SK-N-SH (cell line): ENCODE results near the gene DIPK1C.

Experiments used
- EP300 ChIP-seq, 2 experiments: IDR thresholded peaks; 2 replicates each; pipeline versions ENCODE4 v1.4.0 to v1.6.1; 2012; ENCODE audit warnings: borderline replicate concordance in 1 of 2, low read depth in 1 of 2, low read length in 1 of 2
- EZH2phosphoT487 ChIP-seq: fragments of 200-600 bp; sonication (generic); IDR thresholded peaks from 2 replicates; pipeline ENCODE4 v1.6.1; 2017; ENCODE audit warnings: low read depth, mixed run types, mild to moderate bottlenecking, antibody characterized with exemption, moderate library complexity, borderline replicate concordance
- FOXJ3 ChIP-seq: sonication (generic); formaldehyde crosslinking; IDR thresholded peaks from 2 replicates; pipeline ENCODE4 v1.5.1; 2020; ENCODE audit warnings: mild to moderate bottlenecking, missing genetic modification reagents
- MXI1 ChIP-seq: IDR thresholded peaks from 2 replicates; pipeline ENCODE4 v1.6.1; 2012; ENCODE audit warnings: mild to moderate bottlenecking, low read depth, low read length, improper control_type of control experiment
- POLR2AphosphoS5 ChIP-seq: IDR thresholded peaks from 2 replicates; pipeline ENCODE4 v1.6.1; 2012; ENCODE audit warnings: low read depth, low read length
- RAD21 ChIP-seq: IDR thresholded peaks from 2 replicates; pipeline ENCODE4 v1.6.1; 2012; ENCODE audit warnings: mild to moderate bottlenecking, low read length
- RCOR1 ChIP-seq: fragments of 150-350 bp; IDR thresholded peaks from 2 replicates; pipeline ENCODE4 v1.6.1; 2017; ENCODE audit warnings: antibody characterized with exemption, low read length
- SIN3A ChIP-seq: IDR thresholded peaks from 2 replicates; pipeline ENCODE4 v1.6.1; 2012; ENCODE audit warnings: low read depth, mild to moderate bottlenecking, low read length, moderate library complexity, borderline replicate concordance
- TEAD4 ChIP-seq: IDR thresholded peaks from 2 replicates; pipeline ENCODE4 v1.4.0; 2012; ENCODE audit warnings: mild to moderate bottlenecking, borderline replicate concordance; ENCODE audit not compliant: insufficient read depth
- YY1 ChIP-seq: IDR thresholded peaks from 2 replicates; pipeline ENCODE4 v1.4.0; 2012; ENCODE audit warnings: low read depth, mild to moderate bottlenecking
- TF ChIP-seq, protein P1 (sequence below): fragments of 150-350 bp; IDR thresholded peaks from 2 replicates; pipeline ENCODE4 v1.6.1; 2016; ENCODE audit warnings: mild to moderate bottlenecking, low read depth, low read length
- TF ChIP-seq, protein P2 (sequence below): fragments of 200-600 bp; sonication (generic); IDR thresholded peaks from 2 replicates; pipeline ENCODE4 v1.6.1; 2017; ENCODE audit warnings: antibody characterized with exemption, mild to moderate bottlenecking, moderate library complexity
- TF ChIP-seq, protein P3 (sequence below): fragments of 150-350 bp; IDR thresholded peaks from 2 replicates; pipeline ENCODE4 v1.6.1; 2017; ENCODE audit warnings: antibody characterized with exemption, low read length, low read depth, borderline replicate concordance

DNA sequence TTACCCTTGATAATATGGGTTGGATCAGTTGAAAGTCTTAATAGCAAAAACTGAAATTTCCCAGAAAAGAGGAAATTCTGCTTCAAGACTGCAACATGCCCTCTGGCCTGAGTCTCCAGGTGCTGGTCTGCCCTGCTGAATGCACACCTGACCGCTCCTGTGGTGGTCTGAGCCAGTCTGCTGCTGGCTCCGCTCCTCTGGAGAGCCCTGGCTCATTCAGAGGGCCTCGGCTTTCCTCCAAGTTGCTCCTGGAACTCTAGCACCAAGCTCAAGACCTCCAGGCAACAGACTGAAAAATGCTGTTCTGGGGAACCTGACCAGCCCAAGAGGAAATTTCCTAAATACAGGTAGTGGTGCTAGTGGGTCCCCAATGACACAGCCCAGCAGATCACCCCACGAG, 64.8 kb downstream of the DIPK1C start:
- TF ChIP-seq, protein P1, sequence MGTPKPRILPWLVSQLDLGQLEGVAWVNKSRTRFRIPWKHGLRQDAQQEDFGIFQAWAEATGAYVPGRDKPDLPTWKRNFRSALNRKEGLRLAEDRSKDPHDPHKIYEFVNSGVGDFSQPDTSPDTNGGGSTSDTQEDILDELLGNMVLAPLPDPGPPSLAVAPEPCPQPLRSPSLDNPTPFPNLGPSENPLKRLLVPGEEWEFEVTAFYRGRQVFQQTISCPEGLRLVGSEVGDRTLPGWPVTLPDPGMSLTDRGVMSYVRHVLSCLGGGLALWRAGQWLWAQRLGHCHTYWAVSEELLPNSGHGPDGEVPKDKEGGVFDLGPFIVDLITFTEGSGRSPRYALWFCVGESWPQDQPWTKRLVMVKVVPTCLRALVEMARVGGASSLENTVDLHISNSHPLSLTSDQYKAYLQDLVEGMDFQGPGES = no peak
- TF ChIP-seq, protein P2, sequence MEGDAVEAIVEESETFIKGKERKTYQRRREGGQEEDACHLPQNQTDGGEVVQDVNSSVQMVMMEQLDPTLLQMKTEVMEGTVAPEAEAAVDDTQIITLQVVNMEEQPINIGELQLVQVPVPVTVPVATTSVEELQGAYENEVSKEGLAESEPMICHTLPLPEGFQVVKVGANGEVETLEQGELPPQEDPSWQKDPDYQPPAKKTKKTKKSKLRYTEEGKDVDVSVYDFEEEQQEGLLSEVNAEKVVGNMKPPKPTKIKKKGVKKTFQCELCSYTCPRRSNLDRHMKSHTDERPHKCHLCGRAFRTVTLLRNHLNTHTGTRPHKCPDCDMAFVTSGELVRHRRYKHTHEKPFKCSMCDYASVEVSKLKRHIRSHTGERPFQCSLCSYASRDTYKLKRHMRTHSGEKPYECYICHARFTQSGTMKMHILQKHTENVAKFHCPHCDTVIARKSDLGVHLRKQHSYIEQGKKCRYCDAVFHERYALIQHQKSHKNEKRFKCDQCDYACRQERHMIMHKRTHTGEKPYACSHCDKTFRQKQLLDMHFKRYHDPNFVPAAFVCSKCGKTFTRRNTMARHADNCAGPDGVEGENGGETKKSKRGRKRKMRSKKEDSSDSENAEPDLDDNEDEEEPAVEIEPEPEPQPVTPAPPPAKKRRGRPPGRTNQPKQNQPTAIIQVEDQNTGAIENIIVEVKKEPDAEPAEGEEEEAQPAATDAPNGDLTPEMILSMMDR = no peak
- TF ChIP-seq POLR2AphosphoS5 = no peak
- TF ChIP-seq TEAD4 = no peak
- no peak for TF ChIP-seq MXI1
- no peak for TF ChIP-seq EP300 (IDR thresholded peaks at IDR 0.05; ENCODE audit: borderline replicate concordance in 1 of 2, low read depth in 1 of 2, low read length in 1 of 2)
- no peak for TF ChIP-seq FOXJ3 (CRISPR knock-in tag)
- no peak for TF ChIP-seq RAD21
- TF ChIP-seq, protein P3, sequence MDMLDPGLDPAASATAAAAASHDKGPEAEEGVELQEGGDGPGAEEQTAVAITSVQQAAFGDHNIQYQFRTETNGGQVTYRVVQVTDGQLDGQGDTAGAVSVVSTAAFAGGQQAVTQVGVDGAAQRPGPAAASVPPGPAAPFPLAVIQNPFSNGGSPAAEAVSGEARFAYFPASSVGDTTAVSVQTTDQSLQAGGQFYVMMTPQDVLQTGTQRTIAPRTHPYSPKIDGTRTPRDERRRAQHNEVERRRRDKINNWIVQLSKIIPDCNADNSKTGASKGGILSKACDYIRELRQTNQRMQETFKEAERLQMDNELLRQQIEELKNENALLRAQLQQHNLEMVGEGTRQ = no peak
- no peak for TF ChIP-seq YY1
- no peak for TF ChIP-seq RCOR1
- TF ChIP-seq EZH2phosphoT487 = no peak
- TF ChIP-seq SIN3A = no peak
